ENCODE results near the gene ATPAF2. TPM values are rescaled to one million over a fixed set of nuclear protein-coding genes. Genes with fewer than 3 reads are reported as not detected.
A peak's percentile ranks its signal among the peaks of the same experiment; 100 is the strongest.

Gene ATPAF2
- total RNA-seq, 1 experiment from 2014 or later = 46.1 TPM

- ATAC-seq (no peak), DNase-seq (ENCODE audit: low read depth, low spot score) (no peak)
- peaks cover 6 to 21% of the 10 kb centered on the region in 2 experiments; a peak in 3 of 4 replicates for H3K4me1 ChIP-seq (ENCODE audit: control insufficient read depth in 1 of 2, insufficient read depth in 2 of 2, low read length in 2 of 2)
- no peak overlapping the region for H2AFZ ChIP-seq (ENCODE audit: low read depth, low read length, poor library complexity, severe bottlenecking)
- H3K9me3 ChIP-seq (ENCODE audit: control insufficient read depth in 1 of 2, insufficient read depth in 1 of 2, low read depth in 1 of 2, low read length in 2 of 2) = no peaks in the 10 kb centered on the region
- peak overlapping the region; percentile 96 for H3K4me2 ChIP-seq (ENCODE audit: low read length)
- POLR2A ChIA-PET = no interaction called here
- H3K4me3 ChIP-seq (replicated peaks in 1 of 2; ENCODE audit: low read depth in 1 of 2, low read length in 2 of 2) = peak overlapping the region; percentile 84 to 85
- intact Hi-C loops (cut with micrococcal nuclease) = no loop called here
- peak overlapping the region; percentile 81 for H3K9ac ChIP-seq (ENCODE audit: low read length)
- no peaks in the 10 kb centered on the region for H3K27me3 ChIP-seq (ENCODE audit: insufficient read depth, low read length)
- no TSS peak for BruUV-seq (replicated peaks)
- H3K27ac ChIP-seq (ENCODE audit: low read depth, low read length) = peak overlapping the region; percentile 80
- H4K20me1 ChIP-seq (ENCODE audit: insufficient read depth) = no peaks in the 10 kb centered on the region
- CTCF ChIA-PET = no interaction called here
- H3K9me2 ChIP-seq (ENCODE audit: insufficient read depth) = no peaks in the 10 kb centered on the region
- peaks cover 22% of the 10 kb centered on the region for H3K79me2 ChIP-seq (ENCODE audit: insufficient read depth, low read length)
- TF ChIP-seq ZNF274 (IDR thresholded peaks at IDR 0.05; ENCODE audit: low read depth, low read length) (no peak), FOSL1 (IDR thresholded peaks at IDR 0.05; ENCODE audit: low read depth) (no peak), ATF3 (IDR thresholded peaks at IDR 0.05) (no peak), CTCF (IDR thresholded peaks at IDR 0.05 in 2 of 3, conservative IDR thresholded peaks at IDR 0.05 in 1 of 3; ENCODE audit: borderline replicate concordance in 1 of 3, insufficient read depth in 1 of 3, low read depth in 2 of 3, low read length in 2 of 3) (no peak), EGR1 (IDR thresholded peaks at IDR 0.05; ENCODE audit: low read depth) (no peak), CBX3 (IDR thresholded peaks at IDR 0.05; ENCODE audit: low read depth) (no peak), YY1 (IDR thresholded peaks at IDR 0.05; ENCODE audit: extremely low read depth, insufficient replicate concordance, low read depth, low read length) (no peak), EZH2 (IDR thresholded peaks at IDR 0.05) (no peak), ZBTB33 (IDR thresholded peaks at IDR 0.05; ENCODE audit: extremely low read depth, insufficient replicate concordance, low read length) (no peak)
- RAD21 ChIA-PET (ENCODE audit: low non-redundant PET in 1 of 2, low total read pairs in 2 of 2, uncharacterized antibody in 2 of 2, unreplicated experiment in 2 of 2) = no interaction called here
- 0 out of 4 replicates have a peak, but pooled peaks cover 0 to 3% of the 10 kb centered on the region in 2 experiments for H3K36me3 ChIP-seq (ENCODE audit: control insufficient read depth in 1 of 2, insufficient read depth in 2 of 2, low read length in 2 of 2)
Measured at GRCh38 chr17:18040261-18040858, 1.4 kb upstream of the ATPAF2 start.
